ENCODE measurements around the gene SHFL. TPM values are rescaled to one million over a fixed set of nuclear protein-coding genes. Genes with fewer than 3 reads are reported as not detected.

SHFL gene
- total RNA-seq, 1 donor, result 18.4 TPM

GRCh38 chr19:10086591-10087192 is 575 bp downstream of the SHFL start:
- peak overlapping the region; percentile 92 for H3K4me3 ChIP-seq (ENCODE audit: low read depth, low read length)
- DNase-seq (ENCODE audit: low read depth), result no peak
- TF ChIP-seq CTCF (IDR thresholded peaks at IDR 0.05; ENCODE audit: insufficient read depth, low read length), result no peak

- H3K4me3 ChIP-seq (ENCODE audit: low read depth, low read length), result peak overlapping the region; percentile 92
- no peak for DNase-seq (ENCODE audit: low read depth)
- no peak for TF ChIP-seq CTCF (IDR thresholded peaks at IDR 0.05; ENCODE audit: insufficient read depth, low read length)
These were observed 1.4 kb downstream of the SHFL start for GRCh38 chr19:10087296-10088061.

GRCh38 chr19:10088949-10089554 is 2.9 kb downstream of the SHFL start:
- no peak overlapping the region for H3K4me3 ChIP-seq (ENCODE audit: low read depth, low read length)
- no peak for DNase-seq (ENCODE audit: low read depth)
- TF ChIP-seq CTCF (IDR thresholded peaks at IDR 0.05; ENCODE audit: insufficient read depth, low read length), result no peak

- H3K4me3 ChIP-seq (ENCODE audit: low read depth, low read length), result no peak overlapping the region
- DNase-seq (ENCODE audit: low read depth), result no peak
- TF ChIP-seq CTCF (IDR thresholded peaks at IDR 0.05; ENCODE audit: insufficient read depth, low read length), result no peak
These were observed 3.8 kb downstream of the SHFL start for GRCh38 chr19:10089801-10090375.

- no peak overlapping the region for H3K4me3 ChIP-seq (ENCODE audit: low read depth, low read length)
- TF ChIP-seq CTCF (IDR thresholded peaks at IDR 0.05; ENCODE audit: insufficient read depth, low read length), result no peak
- no peak for DNase-seq (ENCODE audit: low read depth)
These were observed 5.2 kb downstream of the SHFL start for GRCh38 chr19:10091370-10091687.

GRCh38 chr19:10091895-10092641 is 6.0 kb downstream of the SHFL start:
- no peak for TF ChIP-seq CTCF (IDR thresholded peaks at IDR 0.05; ENCODE audit: insufficient read depth, low read length)
- no peak overlapping the region for H3K4me3 ChIP-seq (ENCODE audit: low read depth, low read length)
- no peak for DNase-seq (ENCODE audit: low read depth)

Data from fibroblast of the aortic adventitia (primary cell).